COLO829 (cell line): Measurements from ENCODE around the gene TTC9B.
A peak's percentile ranks its signal among the peaks of the same experiment; 100 is the strongest.

ENCODE experiments used
- DNase-seq: peaks from one replicate; pipeline ENCODE4 v3.0.0; 2012; ENCODE audit warnings: low spot score

Gene TTC9B

GRCh38 chr19:40247735-40248262 lies 29.6 kb upstream of the TTC9B start:
- DNase-seq: no peak

DNA sequence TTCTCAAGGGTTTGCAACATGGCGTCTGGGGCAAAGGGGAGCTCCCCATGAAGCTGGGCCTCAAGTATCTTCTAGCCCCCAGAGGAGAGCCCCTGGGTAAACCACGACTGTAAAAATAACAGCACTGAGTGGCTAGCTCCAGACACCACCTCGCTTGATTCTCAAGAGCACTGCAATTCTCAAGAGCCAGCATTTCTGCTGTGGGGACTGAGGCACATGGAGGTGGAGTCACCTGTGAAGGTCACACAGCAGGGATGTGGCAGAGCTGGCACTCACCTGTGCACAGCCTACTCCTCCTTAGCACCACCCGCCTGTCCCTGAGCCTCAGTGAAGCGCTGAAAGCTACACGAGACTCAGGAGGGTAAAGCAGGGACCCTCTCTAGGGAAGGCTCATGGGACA lies 29.0 kb upstream of the TTC9B start:
- no peak for DNase-seq

- no peak for DNase-seq
These were observed 28.3 kb upstream of the TTC9B start for GRCh38 chr19:40246292-40247073.

DNA sequence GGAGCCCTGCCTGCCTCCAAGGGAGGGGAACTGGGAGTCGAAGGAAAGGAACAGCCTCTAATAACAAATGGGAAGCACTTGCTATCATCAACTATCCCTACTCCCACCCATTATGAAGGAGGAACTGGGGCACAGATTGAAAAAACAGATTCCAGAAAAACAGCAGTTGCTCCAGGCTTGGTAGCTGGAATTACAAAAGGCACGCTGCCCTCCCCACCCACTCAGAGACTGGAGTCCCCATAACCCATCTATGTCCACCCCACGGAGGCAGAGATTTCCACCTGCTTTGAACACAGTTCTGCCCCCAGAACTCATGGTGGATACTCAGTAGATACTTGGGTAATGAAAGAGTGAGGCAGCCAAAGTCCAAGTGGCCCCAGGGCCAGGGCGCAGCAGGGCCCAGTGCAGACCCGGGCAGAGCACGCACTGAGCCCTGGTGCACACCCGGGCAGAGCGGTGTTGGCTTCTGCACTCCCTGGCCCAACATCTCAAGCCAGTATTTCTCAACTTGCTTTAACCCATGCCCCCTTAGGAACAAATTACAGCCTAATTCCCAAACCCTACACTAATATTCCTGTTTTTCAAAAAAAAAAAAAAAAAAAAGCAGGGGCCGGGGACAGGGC lies 27.4 kb upstream of the TTC9B start:
- DNase-seq: no peak

GRCh38 chr19:40244579-40245317 lies 26.6 kb upstream of the TTC9B start:
- no peak for DNase-seq

- no peak for DNase-seq
These were observed 25.0 kb upstream of the TTC9B start for GRCh38 chr19:40243181-40243580.

DNA sequence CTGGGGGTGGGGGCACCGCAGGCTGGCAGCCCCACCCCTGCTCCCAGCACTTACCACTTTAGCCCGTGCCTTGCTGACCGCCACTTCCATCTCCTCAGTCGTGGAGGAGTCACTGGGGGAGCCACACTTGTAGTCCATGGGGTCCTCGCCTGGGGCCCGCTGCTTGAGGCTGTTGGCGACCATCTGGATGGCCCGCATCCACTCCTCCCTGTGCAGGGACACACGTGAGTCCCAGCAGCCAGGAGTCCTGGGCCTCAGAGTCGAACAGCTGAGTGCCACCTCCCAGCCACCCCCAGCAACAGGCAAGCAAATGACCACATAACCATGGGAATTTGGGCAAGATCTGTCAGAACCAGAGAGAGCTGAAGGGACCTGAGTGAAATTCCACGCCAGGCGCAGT lies 24.3 kb upstream of the TTC9B start:
- DNase-seq: no peak

- peak; percentile 39 for DNase-seq
These were observed 23.7 kb upstream of the TTC9B start for GRCh38 chr19:40241809-40242384.

DNA sequence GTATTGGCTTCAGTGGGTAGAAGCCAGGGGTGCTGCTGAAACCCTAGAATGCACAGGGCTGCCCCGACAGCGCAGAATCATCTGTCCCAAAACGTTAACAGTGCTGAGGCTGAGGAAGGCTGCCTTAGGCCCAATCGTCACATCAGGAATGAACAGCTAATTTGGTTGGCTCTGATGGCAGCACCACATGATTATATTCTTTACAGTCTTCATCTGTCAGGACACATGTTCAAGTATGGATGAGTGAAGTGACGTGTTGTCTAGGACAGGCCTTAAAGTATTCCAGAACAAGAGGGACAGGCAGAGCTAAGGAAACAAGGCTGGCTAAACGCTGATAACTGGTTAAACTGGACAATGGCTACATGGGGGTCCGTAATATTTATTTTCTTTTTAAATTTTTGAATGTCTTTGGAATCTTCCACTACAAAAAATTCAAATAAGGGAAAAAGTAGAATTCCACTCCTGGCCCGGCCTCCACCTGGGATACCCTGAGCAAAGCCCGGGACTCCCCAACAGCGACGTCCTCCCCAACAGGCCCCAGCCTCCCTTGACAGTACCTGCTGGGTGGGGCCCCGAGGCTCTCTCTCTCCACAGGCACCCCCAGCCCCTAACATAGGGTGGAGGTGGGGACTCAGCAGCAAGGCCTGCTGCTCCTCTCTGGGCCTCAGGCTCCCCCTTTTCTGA lies 23.1 kb upstream of the TTC9B start:
- no peak for DNase-seq

DNA sequence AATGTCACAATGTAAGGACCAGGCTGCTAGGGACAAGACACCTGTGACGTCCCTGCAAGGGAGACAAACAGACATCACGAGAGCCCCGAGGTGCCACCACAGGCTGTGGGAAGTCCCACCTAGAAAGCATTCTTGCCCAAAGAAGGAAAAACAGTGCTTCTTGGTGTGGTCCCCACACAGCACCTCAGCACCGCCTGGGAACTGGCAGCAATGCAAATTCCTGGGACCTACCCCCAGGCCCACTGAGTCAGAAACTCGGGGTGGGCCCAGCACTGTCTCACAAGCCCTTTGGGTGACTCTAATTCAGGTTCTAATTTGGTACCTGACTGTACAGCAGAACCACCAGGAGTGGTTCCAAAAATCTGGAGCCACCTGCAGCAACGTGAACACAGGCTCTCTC lies 22.1 kb upstream of the TTC9B start:
- no peak for DNase-seq

DNA sequence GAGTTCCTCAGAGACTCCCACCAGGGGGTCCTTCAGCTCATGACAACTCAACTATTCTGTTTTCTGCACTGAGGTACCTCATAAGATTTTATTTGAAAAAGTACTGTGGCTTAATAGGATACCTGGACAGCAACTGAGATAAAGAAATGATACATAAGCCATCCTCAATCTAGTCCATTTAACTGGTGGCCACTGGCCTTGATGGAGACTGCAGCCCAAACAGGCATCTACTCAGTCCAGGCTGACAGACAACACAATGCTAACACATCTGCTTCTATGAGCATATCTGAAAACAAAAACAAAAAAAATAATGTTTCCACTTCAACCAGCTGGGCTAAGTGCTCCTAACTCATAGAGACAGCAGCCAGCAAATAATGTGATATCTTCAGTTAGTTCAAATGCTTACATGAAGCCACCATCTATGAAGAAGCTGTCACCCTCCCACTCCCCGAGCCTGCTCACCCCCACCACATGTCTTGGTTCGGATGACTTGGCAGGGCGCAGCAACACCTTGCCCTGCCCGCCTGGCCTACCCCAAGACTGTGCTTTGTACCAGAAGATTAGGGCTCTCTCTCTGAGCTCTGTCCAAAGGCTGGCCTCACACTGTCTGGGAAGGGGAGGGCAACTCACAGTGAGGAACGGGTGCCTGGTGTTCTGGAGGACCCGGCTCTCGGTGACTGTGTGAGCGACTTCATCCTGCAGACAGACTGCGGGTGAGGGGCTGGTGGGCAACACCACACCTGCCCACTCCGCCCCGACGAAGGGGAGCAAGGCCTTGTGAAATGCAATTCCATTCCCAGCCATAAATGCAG lies 21.4 kb upstream of the TTC9B start:
- DNase-seq: no peak

GRCh38 chr19:40238775-40239174 lies 20.6 kb upstream of the TTC9B start:
- no peak for DNase-seq

DNA sequence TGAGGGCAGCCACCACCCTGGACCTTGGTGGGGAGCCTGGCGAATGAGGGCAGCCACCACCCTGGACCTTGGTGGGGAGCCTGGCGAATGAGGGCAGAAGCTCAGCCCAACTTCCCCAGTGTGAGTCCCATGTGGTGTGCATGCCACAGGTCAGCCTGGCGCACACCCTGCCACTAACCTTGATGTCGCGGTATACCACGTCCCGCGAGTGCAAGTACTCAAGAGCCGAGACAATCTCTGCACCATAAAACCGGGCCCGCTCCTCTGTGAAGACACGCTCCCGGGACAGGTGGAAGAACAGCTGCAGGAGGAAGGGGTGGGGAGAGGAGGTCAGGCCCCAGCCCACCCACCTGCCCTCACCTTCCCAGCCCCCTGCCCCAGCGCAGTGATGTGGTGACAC lies 19.6 kb upstream of the TTC9B start:
- no peak for DNase-seq

GRCh38 chr19:40236366-40236765 lies 18.2 kb upstream of the TTC9B start:
- DNase-seq: no peak

DNA sequence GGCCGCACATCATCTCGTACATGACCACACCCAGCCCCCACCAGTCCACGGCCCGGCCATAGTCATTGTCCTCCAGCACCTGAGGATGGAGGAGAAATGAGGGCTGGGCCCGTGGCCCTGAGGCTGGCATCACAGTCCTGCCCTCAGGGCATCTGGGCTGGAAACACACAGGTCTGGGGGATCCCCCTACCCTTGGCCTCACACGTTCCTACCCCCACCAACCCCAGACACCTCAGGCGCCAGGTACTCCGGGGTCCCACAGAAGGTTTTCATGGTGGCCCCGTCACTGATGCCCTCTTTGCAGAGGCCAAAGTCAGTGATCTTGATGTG lies 17.8 kb upstream of the TTC9B start:
- DNase-seq: no peak

- no peak for DNase-seq
These were observed 17.2 kb upstream of the TTC9B start for GRCh38 chr19:40235238-40236025.

DNA sequence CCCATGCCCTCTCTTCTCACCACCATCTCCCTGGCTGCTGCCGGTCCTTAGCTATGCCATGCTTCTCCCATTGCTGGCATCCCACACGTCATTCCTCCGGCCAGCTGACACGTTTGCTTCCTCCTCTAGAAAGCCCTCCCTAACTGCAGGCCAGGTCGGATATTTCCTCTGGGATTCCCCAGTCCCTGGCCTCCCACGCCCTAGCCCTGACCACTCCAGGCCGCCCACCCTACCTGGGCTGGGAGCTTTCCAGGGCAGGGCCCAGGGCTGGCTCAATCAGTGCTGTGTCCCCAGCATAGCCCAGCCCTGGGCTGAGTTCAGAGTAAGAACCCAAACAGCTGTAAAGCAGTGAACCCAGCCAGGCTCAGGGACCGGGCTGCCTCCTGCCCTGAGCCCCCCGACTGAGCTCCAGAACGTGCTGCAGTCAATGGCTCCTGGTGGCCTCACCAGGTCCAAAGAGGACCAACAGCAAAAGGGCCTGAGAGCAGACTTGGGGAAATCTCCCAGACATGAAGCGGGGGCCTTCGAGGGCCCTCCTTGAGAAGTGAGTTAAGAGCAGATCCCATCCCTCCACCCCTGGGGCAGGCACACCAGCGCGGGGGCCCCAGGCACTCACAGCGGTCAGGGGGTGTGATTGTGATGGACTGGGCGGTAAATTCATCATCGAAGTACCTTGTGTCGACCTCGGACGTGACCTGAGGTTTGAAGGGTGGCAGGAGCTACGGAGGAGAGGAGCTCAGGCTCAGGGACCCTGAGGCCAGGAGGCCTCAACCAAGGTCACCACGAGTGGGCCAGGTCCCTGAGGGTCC lies 16.4 kb upstream of the TTC9B start:
- no peak for DNase-seq

DNA sequence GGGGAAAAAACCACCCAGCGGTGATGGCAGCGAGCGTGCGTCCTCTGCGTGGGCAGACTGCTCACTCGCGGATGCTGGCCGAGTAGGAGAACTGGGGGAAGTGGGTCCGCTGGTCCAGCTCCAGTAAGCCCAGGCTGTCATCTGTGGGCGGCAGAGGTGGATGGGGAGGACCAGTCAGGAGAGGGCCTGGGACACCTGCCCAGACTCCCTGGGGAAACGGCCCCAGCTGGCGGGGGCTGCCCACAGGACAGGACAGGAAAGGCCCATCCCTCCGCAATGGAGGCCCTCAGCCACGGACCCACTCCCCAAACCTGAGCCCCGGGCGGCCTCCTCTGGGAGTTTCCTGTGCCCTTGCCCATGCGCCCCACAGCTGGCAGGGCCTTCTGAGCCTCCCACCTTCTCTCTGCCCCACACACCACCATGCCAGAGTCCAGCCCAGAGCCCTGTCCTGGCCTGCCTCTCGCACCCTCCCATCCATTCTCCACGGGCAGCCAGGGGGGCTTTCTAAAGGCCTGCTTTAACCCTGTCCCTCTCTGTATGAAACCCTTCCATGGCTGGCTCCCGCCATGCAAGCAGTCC lies 15.7 kb upstream of the TTC9B start:
- no peak for DNase-seq
